ENCODE data around the gene BBS7. TPM values are rescaled to one million over a fixed set of nuclear protein-coding genes. Genes with fewer than 3 reads are reported as not detected.

The BBS7 gene
- total RNA-seq, 1 experiment from 2014 or later, result 26.2 TPM

GRCh38 chr4:121817006-121817405 lies 53.3 kb downstream of the BBS7 start:
- H3K9me3 ChIP-seq (ENCODE audit: control insufficient read depth, low read depth, low read length), result no peaks in the 10 kb centered on the region
- Mint-ChIP-seq H3K9me3 (no peaks in the 10 kb centered on the region), H3K4me1 (peaks cover 2 to 5% of the 10 kb centered on the region in 2 experiments; a peak in 3 of 4 replicates), H3K27me3 (ENCODE audit: low read depth) (no peaks in the 10 kb centered on the region), H3K36me3 (ENCODE audit: insufficient read depth in 1 of 3, low read depth in 3 of 3) (peaks cover 40 to 78% (median 71%) of the 10 kb centered on the region in 3 experiments; a peak in 6 of 7 replicates), H3K27ac (no peak overlapping the region), H3K4me3 (no peak overlapping the region)
- no peak overlapping the region for H2AK5ac ChIP-seq (ENCODE audit: insufficient read length, low read length)
- H3K4me1 ChIP-seq (ENCODE audit: insufficient read depth, low read length), result no peaks in the 10 kb centered on the region
- no peaks in the 10 kb centered on the region for H3K79me2 ChIP-seq (ENCODE audit: insufficient read depth, low read length)
- H3K23me2 ChIP-seq (ENCODE audit: insufficient read length, low read depth, low read length, poor library complexity, severe bottlenecking), result no peaks in the 10 kb centered on the region
- H3K4me2 ChIP-seq (ENCODE audit: insufficient read depth, insufficient read length, low read length), result no peak overlapping the region
- no peak overlapping the region for H3K9ac ChIP-seq (ENCODE audit: extremely low read depth, insufficient read length, low read length)
- no peak overlapping the region for H3K23ac ChIP-seq (ENCODE audit: insufficient read length, low read depth, low read length)
- H2BK5ac ChIP-seq (ENCODE audit: insufficient read length, low read length), result no peak overlapping the region
- TF ChIP-seq CTCF (conservative IDR thresholded peaks at IDR 0.05), result no peak
- no peak overlapping the region for H3T11ph ChIP-seq (ENCODE audit: low read length)
- no peak overlapping the region for H3K27ac ChIP-seq (ENCODE audit: insufficient read length, low read depth, low read length)
- no peaks in the 10 kb centered on the region for H3K27me3 ChIP-seq (ENCODE audit: insufficient read depth, low read length)
- no peaks in the 10 kb centered on the region for H4K20me1 ChIP-seq (ENCODE audit: control insufficient read depth, insufficient read depth, insufficient read length)
- no peak overlapping the region for H3K18ac ChIP-seq (ENCODE audit: insufficient read length, low read depth, low read length)
- H3K14ac ChIP-seq (ENCODE audit: insufficient read depth, low read length), result no peak overlapping the region
- no peak overlapping the region for H4K8ac ChIP-seq (replicated peaks; ENCODE audit: insufficient read length, low read depth, low read length)
- H3K56ac ChIP-seq (ENCODE audit: insufficient read length, low read depth, low read length), result no peak overlapping the region
- H2AFZ ChIP-seq (ENCODE audit: low read length), result no peak overlapping the region
- H2BK20ac ChIP-seq (ENCODE audit: low read depth, low read length, poor library complexity, severe bottlenecking), result no peak overlapping the region
- H4K91ac ChIP-seq (ENCODE audit: insufficient read length, low read depth, low read length), result no peak overlapping the region
- H2BK120ac ChIP-seq (ENCODE audit: low read depth, low read length, poor library complexity, severe bottlenecking), result no peak overlapping the region
- WGBS (ENCODE audit: extremely low coverage, insufficient read length, low lambda C conversion rate), result no CpG with 5 or more reads among the region's 3 CpGs
- H4K5ac ChIP-seq (ENCODE audit: insufficient read length, low read depth, low read length), result no peak overlapping the region
- DNase-seq, result no peak
- no peaks in the 10 kb centered on the region for H3K79me1 ChIP-seq (ENCODE audit: insufficient read depth, low read depth, low read length, poor library complexity, severe bottlenecking)
- H3K4ac ChIP-seq (ENCODE audit: low read depth, low read length), result no peak overlapping the region
- H2BK12ac ChIP-seq (ENCODE audit: insufficient read length, low read depth, low read length), result no peak overlapping the region
- no peak overlapping the region for H2BK15ac ChIP-seq (ENCODE audit: low read depth, low read length)
